ENCODE data around the gene LASP1NB.

- no peak for TF ChIP-seq CTCF (IDR thresholded peaks at IDR 0.05; ENCODE audit: poor library complexity, severe bottlenecking)
- no peak for TF ChIP-seq POLR2AphosphoS5 (IDR thresholded peaks at IDR 0.05)
These were observed 32.9 kb downstream of the LASP1NB start for GRCh38 chr17:38958326-38958725.

All from neural cell (in vitro differentiated cells).